ENCODE data around the gene CENPU.
A peak's percentile ranks its signal among the peaks of the same experiment; 100 is the strongest.
"Not testable (repeated sequence)": the region's sequence is repeated elsewhere in the genome, so short reads cannot be mapped to it uniquely, and the experiment has no call there.

Gene CENPU

DNA sequence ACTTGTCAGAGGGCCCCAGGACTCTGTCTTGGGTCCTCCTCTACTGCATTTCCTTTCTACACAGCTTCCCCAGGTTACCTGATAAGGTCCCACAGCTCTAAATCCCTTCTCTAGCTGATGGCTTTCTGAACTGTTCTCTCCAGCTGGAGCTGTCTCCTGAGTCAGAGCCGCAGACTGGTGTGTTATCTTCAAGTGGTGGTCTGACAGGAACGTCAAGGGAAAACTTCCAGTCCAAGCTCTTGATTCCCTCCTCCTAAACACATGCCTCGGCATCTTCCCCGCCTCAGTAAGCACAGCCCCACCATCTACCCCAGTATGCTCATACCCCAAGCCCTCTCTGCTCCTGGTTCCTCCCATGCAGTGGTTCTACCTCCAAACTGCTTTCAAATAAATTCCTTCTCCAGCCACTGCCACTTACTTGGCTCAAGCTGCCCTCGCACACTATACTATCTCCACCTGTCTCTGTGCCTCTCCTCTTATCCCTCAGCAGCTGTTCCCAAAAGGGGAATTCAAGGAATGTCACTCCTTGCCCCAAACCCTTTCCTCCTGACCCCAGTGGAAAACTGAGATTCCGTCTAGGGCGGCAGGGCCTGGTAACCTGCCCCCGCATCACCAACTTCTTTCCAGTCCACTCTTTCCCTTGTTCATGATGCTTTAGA lies 17.2 kb upstream of the CENPU start:
- DNase-seq, result no peak

GRCh38 chr4:184748251-184748652 lies 14.4 kb upstream of the CENPU start:
- peak; percentile 28 for DNase-seq

DNA sequence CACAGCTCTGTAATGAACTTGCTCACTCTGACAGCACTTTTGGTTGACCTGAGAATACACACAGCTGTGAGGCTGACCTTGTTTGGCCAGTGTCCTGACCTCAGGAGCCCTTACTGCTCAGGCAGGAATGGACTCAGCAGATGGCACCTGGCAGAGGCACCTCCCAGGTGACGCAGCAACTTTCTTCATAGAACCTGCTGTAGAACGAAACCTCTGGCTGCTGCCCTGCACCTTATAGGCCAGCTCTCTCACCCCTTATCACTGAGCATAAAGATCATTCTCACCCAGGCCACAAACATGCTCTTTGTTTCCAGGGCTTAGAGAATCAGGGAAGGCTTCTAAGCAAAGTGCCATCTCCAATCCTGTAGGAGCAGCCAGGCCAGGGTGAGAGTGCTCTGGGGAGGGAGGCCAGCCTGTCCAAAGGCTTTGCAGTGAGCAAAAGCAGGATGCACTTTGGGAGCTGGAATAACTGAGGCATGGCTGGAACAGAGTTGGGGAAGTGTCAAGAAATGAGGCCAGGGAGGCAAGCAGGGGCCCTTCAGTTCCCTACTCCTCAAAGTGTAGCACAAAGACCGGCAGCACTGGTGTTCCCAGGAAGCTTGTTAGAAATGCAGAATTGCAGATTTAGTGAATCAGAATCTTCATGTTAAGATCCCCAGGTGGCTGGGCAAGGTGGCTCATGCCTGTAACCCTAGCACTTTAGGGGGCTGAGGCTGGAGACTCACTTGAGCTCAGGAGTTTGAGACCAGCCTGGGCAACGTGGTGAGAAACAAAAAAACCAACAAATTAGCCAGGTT lies 13.3 kb upstream of the CENPU start:
- no peak for DNase-seq

DNA sequence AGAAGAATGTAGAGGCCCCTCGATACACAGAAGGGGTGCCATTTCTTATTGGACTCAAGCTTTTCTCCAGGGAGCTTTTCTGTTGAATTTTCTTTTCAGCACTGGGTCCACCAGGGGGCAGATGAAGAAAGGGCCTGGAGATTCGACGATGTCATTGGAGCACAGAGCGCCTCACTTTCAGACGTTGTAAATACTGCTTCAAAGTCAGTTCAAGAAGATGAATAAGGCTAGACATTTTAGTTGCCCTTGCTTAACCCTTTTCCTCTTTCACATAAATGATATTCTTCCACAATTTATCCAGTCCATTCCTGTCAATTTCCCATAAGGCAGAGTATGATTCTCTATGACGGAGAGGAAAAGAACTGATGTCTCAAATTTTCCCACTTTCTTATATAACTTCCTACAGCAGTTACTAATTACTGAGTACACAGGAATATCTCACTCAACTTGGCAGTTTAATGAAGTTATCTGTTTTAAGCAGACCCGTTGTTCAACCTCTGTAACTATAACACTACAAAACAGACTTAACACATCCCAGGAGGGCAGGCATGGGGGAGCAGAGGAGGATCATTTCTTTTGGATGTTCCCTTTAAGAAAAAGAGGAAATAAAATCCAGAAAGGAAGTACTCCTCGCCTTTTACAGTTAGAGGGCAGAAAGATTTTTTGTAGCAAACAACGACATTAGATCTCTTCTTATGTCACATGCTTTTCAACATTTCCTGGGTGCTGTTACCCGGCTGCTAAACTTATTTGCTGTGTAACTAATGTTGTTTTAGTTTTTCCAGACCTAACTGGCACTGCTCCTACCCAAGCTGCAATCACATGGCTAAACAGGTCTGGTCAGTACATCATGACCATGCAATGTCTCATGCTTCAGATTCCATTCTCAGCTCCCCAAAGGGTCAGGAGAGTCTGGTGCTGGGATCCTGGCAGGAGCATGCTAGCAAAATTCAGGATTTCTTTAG lies 12.2 kb upstream of the CENPU start:
- DNase-seq, result peak; percentile 9

- no peak for DNase-seq
Observed at GRCh38 chr4:184744236-184744635, 10.3 kb upstream of the CENPU start.

DNA sequence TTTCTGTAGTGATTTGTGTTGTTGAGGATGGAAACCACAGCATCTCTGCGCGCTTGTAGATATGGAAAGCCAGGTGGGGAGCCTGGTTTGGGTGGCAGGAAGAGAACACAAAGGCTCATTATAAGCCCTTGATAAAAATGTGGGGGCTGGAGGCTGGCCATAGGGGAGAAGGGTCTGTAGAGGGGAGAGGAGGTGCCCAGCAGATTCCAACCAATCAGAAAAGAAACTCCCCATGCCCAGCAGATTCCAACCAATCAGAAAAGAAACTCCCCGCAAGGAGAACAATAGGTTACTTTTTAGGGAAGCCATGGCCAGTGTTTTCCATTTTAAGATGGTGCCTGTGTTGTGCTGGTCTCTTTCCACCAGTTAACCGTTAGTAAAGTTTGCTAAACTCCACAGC lies 9.8 kb upstream of the CENPU start:
- no peak for DNase-seq

- DNase-seq, result not testable (repeated sequence)
Observed at GRCh38 chr4:184741651-184742050, 7.8 kb upstream of the CENPU start.

GRCh38 chr4:184740980-184741391 lies 7.1 kb upstream of the CENPU start:
- DNase-seq, result no peak

- not testable (repeated sequence) for DNase-seq
Observed at GRCh38 chr4:184739575-184739974, 5.7 kb upstream of the CENPU start.

DNA sequence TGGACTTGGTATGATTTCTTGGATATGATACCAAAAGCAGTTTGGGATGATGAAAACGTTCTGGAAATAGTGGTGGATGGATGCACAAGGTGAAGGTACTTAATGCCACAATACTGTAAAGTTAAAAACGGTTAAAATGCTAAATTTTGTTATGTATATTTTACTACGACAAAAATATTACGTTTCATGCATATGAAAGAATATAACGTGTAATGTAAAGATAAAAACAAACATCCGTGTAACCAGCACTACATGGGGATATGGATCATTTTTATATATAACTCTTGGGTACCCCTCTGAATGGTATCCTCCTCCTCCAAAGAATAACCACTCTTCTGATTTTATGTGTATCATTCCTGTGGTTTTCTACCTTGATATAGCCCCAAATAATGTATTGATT lies 862 bp upstream of the CENPU start:
- DNase-seq, result no peak

DNA sequence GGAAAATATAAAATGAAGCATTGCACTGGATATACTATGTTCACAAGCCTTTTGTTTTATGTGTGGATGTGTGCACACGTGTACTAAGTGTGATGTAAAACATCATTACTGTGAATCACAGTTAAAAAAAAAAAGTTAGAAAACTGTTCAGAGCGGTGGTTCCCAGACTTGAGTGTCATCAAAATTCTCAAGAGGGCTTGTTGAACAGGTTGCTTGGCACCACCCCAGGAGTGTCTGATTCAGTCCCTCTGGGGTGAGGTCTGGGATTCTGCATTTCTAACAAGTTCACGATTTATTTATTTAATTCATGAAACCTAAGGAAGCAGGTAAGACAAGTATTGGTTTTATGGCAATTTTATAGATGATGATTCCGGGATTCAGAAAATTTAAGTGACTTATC lies 1.8 kb downstream of the CENPU start:
- DNase-seq, result no peak

GRCh38 chr4:184731056-184731455 lies 2.8 kb downstream of the CENPU start:
- DNase-seq, result no peak

DNA sequence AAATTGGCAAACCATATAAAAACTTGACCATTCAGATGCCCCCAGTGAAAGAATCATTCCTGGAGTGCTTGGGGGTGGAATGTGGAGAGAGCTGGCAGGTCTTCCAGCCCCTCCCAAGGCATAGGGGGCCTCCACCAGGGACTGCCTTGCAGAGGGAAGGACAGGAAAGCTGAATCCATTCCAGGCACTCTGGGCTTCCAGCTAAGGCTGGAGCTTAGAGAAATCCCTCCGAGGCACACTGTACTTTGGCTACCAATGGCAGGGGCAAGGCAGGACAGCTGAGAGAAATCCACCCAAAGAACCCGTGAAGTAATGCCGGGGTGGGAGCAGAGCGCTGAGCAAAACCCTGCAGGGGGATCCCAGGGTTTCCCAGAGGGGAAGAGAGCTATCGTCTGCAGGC lies 4.0 kb downstream of the CENPU start:
- DNase-seq, result no peak

- DNase-seq, result no peak
Observed at GRCh38 chr4:184728858-184729257, 5.0 kb downstream of the CENPU start.

GRCh38 chr4:184727430-184727829 lies 6.5 kb downstream of the CENPU start:
- DNase-seq, result no peak

- no peak for DNase-seq
Observed at GRCh38 chr4:184722798-184723197, 11.1 kb downstream of the CENPU start.

GRCh38 chr4:184721254-184721653 lies 12.6 kb downstream of the CENPU start:
- no peak for DNase-seq

DNA sequence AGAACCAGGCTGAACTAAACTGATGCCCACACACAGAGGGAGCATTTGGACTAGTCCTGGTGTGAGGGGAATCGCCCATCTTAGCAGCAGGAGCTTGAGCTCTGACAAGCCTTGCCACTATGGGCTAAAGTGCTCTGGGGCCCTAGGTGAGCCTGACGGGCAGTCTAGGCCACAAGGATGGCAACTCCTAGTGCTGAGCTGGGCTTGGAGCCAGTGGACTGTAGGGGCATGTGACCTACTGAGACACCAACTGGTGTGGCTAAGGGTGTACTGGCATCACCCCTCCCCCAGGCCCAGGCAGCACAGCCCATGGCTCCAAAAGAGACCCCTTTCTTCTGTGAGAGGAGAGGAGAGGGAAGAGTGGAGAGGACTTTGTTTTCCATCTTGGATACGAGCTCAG lies 14.5 kb downstream of the CENPU start:
- no peak for DNase-seq

DNA sequence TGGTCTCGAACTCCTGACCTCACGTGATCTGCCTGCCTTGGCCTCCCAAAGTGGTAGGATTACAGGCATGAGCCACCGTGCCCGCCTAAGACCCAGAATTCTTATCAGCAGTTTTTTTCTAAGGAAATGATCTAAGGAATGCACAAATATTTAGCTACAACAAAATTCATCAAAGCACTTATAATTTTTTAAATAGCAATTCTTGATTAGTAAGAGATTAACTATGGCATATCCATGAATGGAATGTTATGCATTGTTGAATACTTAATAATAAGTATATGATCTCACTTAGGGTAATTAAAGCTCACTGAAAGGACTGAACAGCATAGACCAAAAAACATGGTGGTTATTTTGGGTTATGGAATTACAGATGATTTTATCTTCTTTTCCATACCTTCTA lies 18.4 kb downstream of the CENPU start:
- no peak for DNase-seq

- DNase-seq, result no peak
Observed at GRCh38 chr4:184713887-184714286, 20.0 kb downstream of the CENPU start.

DNA sequence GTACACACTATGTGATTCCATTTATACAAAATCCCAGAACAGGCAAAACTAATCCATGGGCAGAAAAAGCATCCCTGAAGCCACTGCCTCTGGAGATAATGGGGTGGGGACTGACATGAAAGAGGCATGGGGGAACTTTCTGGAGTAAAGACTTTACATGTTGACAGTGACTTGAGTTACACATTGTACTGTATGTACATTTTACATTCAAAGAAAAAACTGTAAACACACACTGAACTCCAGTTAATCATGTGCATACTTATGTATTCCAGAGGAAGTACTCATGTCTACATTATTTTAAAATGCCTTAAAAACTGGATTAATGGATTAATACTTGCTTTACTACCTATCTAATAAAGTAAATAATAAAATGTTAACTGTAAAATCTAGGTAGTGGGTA lies 21.6 kb downstream of the CENPU start:
- no peak for DNase-seq

- DNase-seq, result no peak
Observed at GRCh38 chr4:184706453-184706852, 27.4 kb downstream of the CENPU start.

GRCh38 chr4:184705692-184706091 lies 28.2 kb downstream of the CENPU start:
- no peak for DNase-seq

All from DMS 273 treated with DMSO at 0.1 percent for 48 hours (cell line).